Peyer's patch (tissue), 4 donors: ENCODE data around the gene FHIP2A.

ENCODE experiments used
- CTCF ChIP-seq, 6 experiments: fragments of 450-650 bp in 4 of 6; fragments of 200-600 bp in 2 of 6; sonication (generic) in 1 of 6; IDR thresholded peaks; one replicate each; pipeline ENCODE4 v1.5.1; 2017 to 2019; ENCODE audit warnings: antibody characterized with exemption in 6 of 6, mild to moderate bottlenecking in 3 of 6, moderate library complexity in 1 of 6
- POLR2A ChIP-seq, 2 donors: fragments of 450-650 bp; IDR thresholded peaks; one replicate each; pipeline ENCODE4 v1.5.1; 2017; ENCODE audit warnings: antibody characterized with exemption in 2 of 2, mild to moderate bottlenecking in 2 of 2, moderate library complexity in 2 of 2

GRCh38 chr10:114815791-114816190, 5.8 kb upstream of the FHIP2A start:
- TF ChIP-seq CTCF (IDR thresholded peaks at IDR 0.05) (no peak), POLR2A (IDR thresholded peaks at IDR 0.05) (no peak)
